Activated T-cell treated with anti-CD3 and anti-CD28 coated beads, Interleukin-2, amount 50 U/mL, for 72 hours (primary cell): ENCODE data around the gene CCR3. TPM values are rescaled to one million over a fixed set of nuclear protein-coding genes. Genes with fewer than 3 reads are reported as not detected.

Experiments used
- ATAC-seq, 2 donors: fragments of 150-1000 bp; cut with Tn5 transposase; replicated peaks in 1 of 2; 2 replicates each; pipeline ENCODE4 v1.10.0; 2021; ENCODE audit warnings: moderate library complexity in 2 of 2, mild to moderate bottlenecking in 1 of 2
- DNase-seq, 2 donors: peaks; one replicate each; pipeline ENCODE4 v3.0.0; 2021 to 2022; ENCODE audit warnings: mixed read lengths in 1 of 2
- H3K27ac Mint-ChIP-seq: one replicate; pipeline ENCODE4 v1.8.0; 2022; ENCODE audit warnings: mild to moderate bottlenecking, moderate library complexity, mixed read lengths
- H3K27me3 Mint-ChIP-seq: one replicate; pipeline ENCODE4 v1.8.0; 2022; ENCODE audit warnings: low read depth, mixed read lengths
- H3K36me3 Mint-ChIP-seq, 2 donors: one replicate each; pipeline ENCODE4 v1.8.0; 2022; ENCODE audit warnings: mixed read lengths in 2 of 2, mild to moderate bottlenecking in 1 of 2; ENCODE audit not compliant: insufficient read depth in 2 of 2
- H3K4me1 Mint-ChIP-seq: one replicate; pipeline ENCODE4 v1.8.0; 2022; ENCODE audit warnings: low read depth, mixed read lengths
- H3K4me3 Mint-ChIP-seq, 2 donors: one replicate each; pipeline ENCODE4 v1.8.0; 2022; ENCODE audit warnings: mild to moderate bottlenecking in 2 of 2, mixed read lengths in 2 of 2, moderate library complexity in 2 of 2
- H3K9me3 Mint-ChIP-seq, 2 donors: one replicate each; pipeline ENCODE4 v1.8.0; 2022; ENCODE audit warnings: mixed read lengths in 2 of 2
- total RNA-seq, 2 donors: library from RNA; stranded (reverse); gene quantifications; one replicate each; pipeline ENCODE4 v1.2.3, GENCODE V29; 2022

Gene CCR3
- total RNA-seq, 2 donors from 2014 or later, result not detected

DNA sequence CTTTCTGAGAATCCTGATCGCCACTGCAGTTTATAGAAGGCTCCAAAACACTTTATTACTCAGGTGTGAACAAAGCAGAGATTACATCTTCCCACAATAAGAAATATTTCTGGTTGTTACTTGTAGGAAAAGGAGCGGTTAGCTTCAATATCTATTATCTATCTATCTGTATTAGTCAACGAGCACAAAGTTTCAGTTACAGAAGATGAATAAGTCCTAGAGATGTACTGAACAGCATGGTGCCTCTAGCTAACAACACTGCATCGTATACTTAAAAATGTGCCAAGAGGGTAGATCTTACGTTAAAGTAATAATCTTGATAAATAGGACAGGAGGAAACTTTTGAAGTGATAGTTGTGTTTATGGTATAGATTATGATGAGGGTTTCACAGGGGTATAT, 10.9 kb upstream of the CCR3 start:
- Mint-ChIP-seq H3K36me3 (peaks cover 0 to 6% of the 10 kb centered on the region in 2 donors), H3K27ac (no peak overlapping the region), H3K4me1 (no peaks in the 10 kb centered on the region), H3K27me3 (peaks cover 80% of the 10 kb centered on the region), H3K4me3 (no peak overlapping the region), H3K9me3 (peaks cover 2 to 3% of the 10 kb centered on the region in 2 donors)
- ATAC-seq (no peak), DNase-seq (no peak)

- Mint-ChIP-seq H3K9me3 (no peaks in the 10 kb centered on the region), H3K4me1 (no peaks in the 10 kb centered on the region), H3K4me3 (no peak overlapping the region), H3K27me3 (peaks cover 81% of the 10 kb centered on the region), H3K27ac (no peak overlapping the region), H3K36me3 (no peaks in the 10 kb centered on the region)
- DNase-seq, result no peak
- no peak for ATAC-seq
Observed at GRCh38 chr3:46233194-46233593, 9.1 kb upstream of the CCR3 start.

- peaks cover 85% of the 10 kb centered on the region for H3K27me3 Mint-ChIP-seq
Observed at GRCh38 chr3:46235425-46235824, 6.8 kb upstream of the CCR3 start.

GRCh38 chr3:46236294-46237054, 5.8 kb upstream of the CCR3 start:
- peaks cover 85% of the 10 kb centered on the region for H3K27me3 Mint-ChIP-seq

More at GRCh38 chr3:46235425-46235824, 6.8 kb upstream of the CCR3 start:
- DNase-seq (no peak), ATAC-seq (no peak)
- Mint-ChIP-seq H3K4me3 (no peak overlapping the region), H3K36me3 (no peaks in the 10 kb centered on the region), H3K9me3 (no peaks in the 10 kb centered on the region), H3K27ac (no peak overlapping the region), H3K4me1 (no peaks in the 10 kb centered on the region)

DNA sequence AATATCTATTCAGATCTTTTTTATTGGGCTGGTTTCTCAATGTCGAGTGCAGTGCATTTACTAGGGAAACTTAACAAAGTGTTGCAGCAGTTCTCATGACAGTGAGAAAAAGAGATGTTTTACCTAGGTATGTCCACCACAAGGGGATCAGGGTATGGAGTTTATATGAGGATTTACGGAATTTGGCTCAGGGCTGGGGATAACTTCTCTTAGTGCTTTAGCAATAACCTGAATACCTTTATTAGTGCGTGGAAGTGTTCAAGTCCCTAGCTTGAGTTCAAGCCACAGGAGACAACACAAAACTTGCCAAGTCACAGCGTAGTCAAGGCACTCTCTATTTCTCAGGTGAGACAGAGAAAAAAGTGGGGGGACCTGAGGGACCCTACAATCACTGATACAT, 3.9 kb upstream of the CCR3 start:
- H3K27me3 Mint-ChIP-seq, result peaks cover 83% of the 10 kb centered on the region
- H3K4me1 Mint-ChIP-seq, result no peaks in the 10 kb centered on the region
- H3K36me3 Mint-ChIP-seq, result no peaks in the 10 kb centered on the region
- no peak overlapping the region for H3K4me3 Mint-ChIP-seq
- no peak overlapping the region for H3K27ac Mint-ChIP-seq
- ATAC-seq (no peak), DNase-seq (no peak)
- H3K9me3 Mint-ChIP-seq, result no peaks in the 10 kb centered on the region

More at GRCh38 chr3:46236294-46237054, 5.8 kb upstream of the CCR3 start:
- Mint-ChIP-seq H3K27ac (no peak overlapping the region), H3K9me3 (no peaks in the 10 kb centered on the region), H3K36me3 (no peaks in the 10 kb centered on the region), H3K4me1 (no peaks in the 10 kb centered on the region), H3K4me3 (no peak overlapping the region)
- no peak for DNase-seq
- ATAC-seq, result no peak

- Mint-ChIP-seq H3K9me3 (no peaks in the 10 kb centered on the region), H3K4me1 (no peaks in the 10 kb centered on the region), H3K4me3 (no peak overlapping the region), H3K27ac (no peak overlapping the region), H3K27me3 (peaks cover 79% of the 10 kb centered on the region), H3K36me3 (no peaks in the 10 kb centered on the region)
- no peak for ATAC-seq
- no peak for DNase-seq
Observed at GRCh38 chr3:46239301-46239938, 2.8 kb upstream of the CCR3 start.

DNA sequence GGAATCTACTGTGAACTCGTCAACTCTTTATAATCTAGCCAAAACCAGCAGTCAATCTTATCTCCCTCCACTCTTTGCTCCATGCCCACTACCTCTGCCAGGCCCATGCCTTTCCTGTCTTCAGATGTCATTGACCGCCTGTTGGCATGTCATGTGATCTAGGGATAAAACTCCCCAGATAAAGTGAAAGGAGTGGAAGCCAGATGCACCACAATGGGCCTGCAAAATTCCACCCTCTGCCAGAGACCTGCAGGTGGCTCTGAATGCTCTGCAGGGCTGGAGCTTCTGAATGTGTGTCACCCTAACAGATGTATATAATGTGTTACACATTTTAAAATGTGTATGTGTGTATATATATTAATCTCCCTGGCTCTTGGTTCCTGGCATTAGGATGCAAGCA, 2.3 kb upstream of the CCR3 start:
- Mint-ChIP-seq H3K9me3 (no peaks in the 10 kb centered on the region), H3K36me3 (no peaks in the 10 kb centered on the region), H3K4me1 (no peaks in the 10 kb centered on the region)

DNA sequence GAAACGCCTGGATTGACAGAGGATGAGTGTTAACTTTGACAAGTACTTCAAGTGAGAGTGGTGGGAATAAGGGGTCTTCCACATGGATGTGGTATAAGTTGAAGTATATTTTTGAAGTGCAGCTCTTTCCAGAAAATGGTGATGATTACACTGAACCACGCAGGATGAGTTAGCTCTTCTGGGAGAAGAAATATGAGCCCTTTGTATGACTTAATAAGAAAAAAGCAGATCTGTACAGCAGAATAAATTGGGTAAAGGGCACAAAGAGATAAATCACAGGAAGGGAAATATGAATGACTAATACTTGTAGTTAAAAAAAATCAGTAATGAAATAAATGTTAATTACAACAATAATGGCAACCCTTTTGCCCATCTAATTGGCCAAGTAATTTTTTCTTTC, 1.3 kb downstream of the CCR3 start:
- Mint-ChIP-seq H3K4me1 (no peaks in the 10 kb centered on the region), H3K9me3 (no peaks in the 10 kb centered on the region), H3K4me3 (no peak overlapping the region), H3K27me3 (peaks cover 41% of the 10 kb centered on the region), H3K27ac (no peak overlapping the region), H3K36me3 (no peaks in the 10 kb centered on the region)
- DNase-seq, result no peak
- ATAC-seq, result no peak

More for the DNA sequence above, 2.3 kb upstream of the CCR3 start:
- ATAC-seq (no peak), DNase-seq (no peak)
- no peak overlapping the region for H3K27ac Mint-ChIP-seq
- H3K27me3 Mint-ChIP-seq, result peaks cover 74% of the 10 kb centered on the region
- no peak overlapping the region for H3K4me3 Mint-ChIP-seq

DNA sequence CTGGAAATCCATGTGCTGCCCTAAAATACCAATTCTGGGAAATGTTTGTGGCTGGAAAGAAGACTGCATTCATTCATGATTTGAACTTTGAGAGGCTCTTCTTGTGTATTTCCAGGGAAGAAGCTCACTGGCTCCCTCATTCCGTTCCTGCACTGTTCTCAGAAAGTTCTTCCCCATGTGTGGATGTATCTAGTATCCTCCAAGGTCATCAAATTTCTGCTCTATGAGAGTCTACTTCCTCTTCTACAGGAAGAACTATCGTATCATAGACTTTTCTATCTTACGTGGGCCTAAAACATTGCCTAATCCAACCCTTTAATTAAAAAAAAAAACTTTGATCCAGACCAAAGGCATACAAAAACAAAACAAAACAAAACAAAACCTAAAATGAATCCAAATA, 2.9 kb downstream of the CCR3 start:
- Mint-ChIP-seq H3K9me3 (no peaks in the 10 kb centered on the region), H3K27ac (no peak overlapping the region), H3K4me3 (no peak overlapping the region), H3K27me3 (peaks cover 33% of the 10 kb centered on the region), H3K36me3 (no peaks in the 10 kb centered on the region), H3K4me1 (no peaks in the 10 kb centered on the region)
- DNase-seq, result no peak
- ATAC-seq, result no peak

GRCh38 chr3:46252980-46253379, 10.7 kb downstream of the CCR3 start:
- Mint-ChIP-seq H3K4me3 (no peak overlapping the region), H3K36me3 (no peaks in the 10 kb centered on the region), H3K27me3 (peaks cover 63% of the 10 kb centered on the region), H3K4me1 (no peaks in the 10 kb centered on the region), H3K9me3 (no peaks in the 10 kb centered on the region), H3K27ac (no peak overlapping the region)
- no peak for ATAC-seq
- no peak for DNase-seq

- H3K27ac Mint-ChIP-seq, result no peak overlapping the region
- H3K4me3 Mint-ChIP-seq, result no peak overlapping the region
- peaks cover 14% of the 10 kb centered on the region for H3K4me1 Mint-ChIP-seq
- DNase-seq (no peak), ATAC-seq (peak in 1 of 2 donors; percentile 35)
- peaks cover 5 to 12% of the 10 kb centered on the region in 2 donors for H3K36me3 Mint-ChIP-seq
- H3K9me3 Mint-ChIP-seq, result peaks cover 5 to 7% of the 10 kb centered on the region in 2 donors
- H3K27me3 Mint-ChIP-seq, result peaks cover 52% of the 10 kb centered on the region
Observed at GRCh38 chr3:46258525-46258924, 16.3 kb downstream of the CCR3 start.

DNA sequence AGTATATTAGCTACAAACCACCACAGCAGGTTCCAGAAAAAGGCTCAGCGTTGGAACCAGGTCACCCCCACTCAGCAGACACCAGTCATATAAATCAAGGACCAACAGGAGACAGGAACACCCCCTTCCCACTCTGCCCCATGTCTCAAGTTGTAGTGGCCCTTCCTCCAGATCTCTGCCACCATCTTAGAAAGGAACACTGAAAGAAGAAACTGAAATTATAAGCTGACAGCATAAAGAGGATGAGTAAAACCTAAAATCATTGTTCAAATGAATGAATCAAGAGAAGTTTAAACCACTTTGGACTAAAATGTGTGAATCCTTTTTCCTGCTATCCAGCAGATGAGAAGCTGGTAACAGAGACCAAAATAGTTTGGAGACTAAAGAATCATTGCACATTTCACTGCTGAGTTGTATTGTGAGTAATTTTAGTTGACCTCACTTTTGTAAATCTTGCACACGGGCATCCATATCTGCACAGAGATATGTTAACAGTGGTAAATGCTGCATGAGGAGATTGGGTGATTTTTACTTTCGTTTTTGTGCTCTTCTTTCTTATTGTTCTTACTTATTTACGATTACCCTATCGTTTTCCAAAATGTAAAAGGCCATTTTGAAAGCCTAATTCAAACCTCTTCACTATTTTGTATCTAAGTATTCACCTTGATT, 19.8 kb downstream of the CCR3 start:
- H3K4me1 Mint-ChIP-seq, result peaks cover 19% of the 10 kb centered on the region
- DNase-seq (no peak), ATAC-seq (peak; percentile 27 to 68)
- H3K9me3 Mint-ChIP-seq, result peaks cover 5 to 7% of the 10 kb centered on the region in 2 donors
- peaks cover 5 to 12% of the 10 kb centered on the region in 2 donors for H3K36me3 Mint-ChIP-seq
- H3K4me3 Mint-ChIP-seq, result peak overlapping the region in 1 of 2 donors; percentile 53
- H3K27ac Mint-ChIP-seq, result no peak overlapping the region
- H3K27me3 Mint-ChIP-seq, result peaks cover 50% of the 10 kb centered on the region

DNA sequence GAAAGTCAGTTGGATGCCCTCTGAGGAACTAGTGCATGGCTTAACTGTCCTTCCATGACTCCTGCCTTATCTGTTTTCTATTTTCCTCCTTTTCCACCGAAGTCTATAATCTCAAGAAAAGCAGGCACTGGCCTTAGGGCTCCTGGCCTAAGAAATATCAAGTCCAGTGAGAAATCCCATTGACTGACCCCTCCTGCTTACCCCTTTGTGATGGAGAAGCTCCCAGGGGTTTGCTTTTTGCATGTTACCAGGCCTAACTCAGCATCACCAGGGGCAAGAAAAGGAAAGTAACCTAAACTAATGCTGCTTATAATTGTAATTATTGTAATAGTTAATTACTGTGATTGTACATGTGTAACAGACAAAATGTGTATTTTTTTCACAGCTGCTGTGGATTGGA, 21.7 kb downstream of the CCR3 start:
- DNase-seq (no peak), ATAC-seq (no peak)
- Mint-ChIP-seq H3K36me3 (peaks cover 8 to 12% of the 10 kb centered on the region in 2 donors), H3K4me1 (peaks cover 19% of the 10 kb centered on the region), H3K27me3 (peaks cover 51% of the 10 kb centered on the region), H3K27ac (no peak overlapping the region), H3K9me3 (peaks cover 5 to 7% of the 10 kb centered on the region in 2 donors), H3K4me3 (no peak overlapping the region)
